PFSK-1 (cell line): Measurements from ENCODE around the gene USH1G.

Experiments
- POLR2AphosphoS5 ChIP-seq: IDR thresholded peaks from 2 replicates; pipeline ENCODE4 v1.6.1; 2012; ENCODE audit warnings: low read depth, mild to moderate bottlenecking, control low read depth, low read length, moderate library complexity
- TAF1 ChIP-seq: IDR thresholded peaks from 2 replicates; pipeline ENCODE4 v1.6.1; 2012; ENCODE audit warnings: low read length, control low read depth, borderline replicate concordance; ENCODE audit not compliant: insufficient read depth

DNA sequence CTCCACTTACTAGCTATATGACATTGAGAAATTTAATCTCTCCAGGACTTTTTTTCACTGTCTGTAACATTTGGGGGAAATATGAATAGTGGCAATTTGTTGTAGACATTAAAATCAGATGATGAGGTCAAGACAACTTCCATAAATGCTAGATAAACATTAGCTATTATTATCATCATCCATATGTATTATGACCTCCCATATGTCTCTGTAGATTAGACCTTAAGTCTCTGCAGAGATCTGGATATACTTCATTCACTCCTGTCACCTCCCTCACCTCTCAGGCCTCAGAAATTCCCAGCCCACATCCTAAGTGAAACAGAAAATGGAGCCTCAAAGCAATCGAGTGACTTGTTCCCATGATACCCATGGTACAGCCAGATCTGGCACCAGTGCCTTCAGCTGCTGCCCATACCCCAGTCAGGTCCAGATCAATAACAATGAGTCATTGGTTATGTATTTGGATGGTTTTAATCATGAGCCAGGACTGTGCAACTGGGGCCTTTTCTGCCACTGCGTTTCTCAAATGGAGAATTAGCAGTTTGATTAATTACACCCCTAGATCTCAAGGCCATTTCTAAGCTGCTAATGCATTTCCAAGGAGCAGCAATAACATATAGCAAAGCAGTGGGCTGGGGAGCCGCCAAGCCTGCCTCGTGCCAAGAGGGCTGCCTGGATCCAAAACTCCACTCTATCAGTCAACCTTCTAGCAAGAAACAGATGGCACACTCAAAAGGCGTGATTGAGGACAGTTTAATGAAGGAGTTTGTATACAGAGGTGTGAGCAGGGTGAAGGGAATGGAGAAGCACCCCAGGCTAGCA, 47.7 kb downstream of the USH1G start:
- TF ChIP-seq POLR2AphosphoS5 (no peak), TAF1 (no peak)
